Endothelial cell (in vitro differentiated cells): ENCODE results near the gene GRIN2D. TPM values are rescaled to one million over a fixed set of nuclear protein-coding genes. Genes with fewer than 3 reads are reported as not detected.

ENCODE experiments used
- DNase-seq: peaks from one replicate; pipeline ENCODE4 v3.0.0; 2021; ENCODE audit warnings: low spot score
- H3K27ac Mint-ChIP-seq: one replicate; pipeline ENCODE4 v1.8.0; 2021; ENCODE audit warnings: mixed read lengths, inconsistent platforms; ENCODE audit not compliant: unreplicated experiment
- H3K27me3 Mint-ChIP-seq: one replicate; pipeline ENCODE4 v1.8.0; 2021; ENCODE audit warnings: mild to moderate bottlenecking, moderate library complexity, mixed read lengths, inconsistent platforms; ENCODE audit not compliant: unreplicated experiment
- H3K36me3 Mint-ChIP-seq: one replicate; pipeline ENCODE4 v1.8.0; 2021; ENCODE audit warnings: mild to moderate bottlenecking, low read depth, mixed read lengths, inconsistent platforms; ENCODE audit not compliant: unreplicated experiment
- H3K4me1 Mint-ChIP-seq: one replicate; pipeline ENCODE4 v1.8.0; 2021; ENCODE audit warnings: mild to moderate bottlenecking, mixed read lengths, inconsistent platforms; ENCODE audit not compliant: unreplicated experiment
- H3K4me3 Mint-ChIP-seq: one replicate; pipeline ENCODE4 v1.8.0; 2021; ENCODE audit warnings: mild to moderate bottlenecking, mixed read lengths, inconsistent platforms; ENCODE audit not compliant: unreplicated experiment
- H3K9me3 Mint-ChIP-seq: one replicate; pipeline ENCODE4 v1.8.0; 2021; ENCODE audit warnings: mixed read lengths, inconsistent platforms; ENCODE audit not compliant: unreplicated experiment
- long read RNA-seq: library from polyadenylated mRNA; unstranded; transcript quantifications from one replicate; pipeline ENCODE4 v2.0.0, GENCODE V29; 2020; ENCODE audit not compliant: unreplicated experiment
- total RNA-seq: library from RNA; stranded (reverse); fragmentation: NEBNext Ultra II Directional; extraction: Animal tissue kit (Norgen Biotek cat#: 25700); gene quantifications from one replicate; pipeline ENCODE4 v1.2.1, GENCODE V29; 2021; ENCODE audit not compliant: unreplicated experiment
- TF ChIP-seq, protein P1 (sequence below): fragments of 200-600 bp; sonication (generic); IDR thresholded peaks from one replicate; pipeline ENCODE4 v1.5.0; 2021; ENCODE audit warnings: antibody characterized with exemption; ENCODE audit not compliant: unreplicated experiment

GRIN2D gene
- 25.2 TPM for total RNA-seq
- long read RNA-seq, partial matches to known transcripts, result 0 of 1 reads
- long read RNA-seq, other reads (novel, unspliced or antisense), result 1 of 1 reads

DNA sequence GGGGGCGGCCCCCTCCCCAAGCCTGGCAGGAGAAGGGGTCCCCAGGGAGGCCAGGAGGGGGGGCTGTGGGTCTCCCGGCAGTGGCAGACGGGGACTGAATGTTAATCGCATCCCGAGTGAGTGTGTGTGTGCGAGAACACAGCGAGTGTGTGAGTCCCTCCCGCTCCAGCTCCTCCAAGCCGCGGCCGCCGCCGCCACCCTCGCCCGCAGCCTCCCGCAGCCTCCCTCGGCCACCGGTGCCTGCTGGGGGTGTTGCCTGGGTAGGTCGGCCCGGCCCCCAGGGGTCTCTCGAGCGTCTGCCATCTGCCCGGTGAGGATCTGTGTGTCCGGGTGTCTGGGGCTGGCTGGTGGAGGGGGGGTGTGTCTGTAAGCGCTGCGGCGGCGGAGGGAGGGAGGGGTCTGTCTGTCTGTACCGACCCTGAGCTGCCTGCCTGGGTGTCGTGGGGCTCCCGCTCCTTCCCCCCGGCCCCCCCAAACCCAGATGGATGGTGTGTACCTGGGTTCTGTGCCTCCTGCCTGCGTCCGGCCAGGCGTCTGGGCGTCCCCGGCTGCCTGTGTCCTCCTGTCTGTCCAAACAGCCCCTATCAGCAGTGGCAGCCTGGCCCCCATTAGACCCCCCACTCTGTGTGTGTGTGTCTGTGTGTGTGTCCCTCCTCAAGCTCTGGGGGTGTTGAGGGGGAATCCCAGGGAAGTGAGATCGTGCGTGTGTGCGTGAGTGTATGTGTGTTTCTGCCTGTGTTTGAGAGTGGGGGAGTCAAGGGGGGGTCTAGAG, at the start of gene GRIN2D:
GRIN2D (plus strand) TSS at position 110 of the 772 bp plus-strand sequence. CDS start 4,725 bp downstream, outside the sequence.
- TF ChIP-seq, protein P1, sequence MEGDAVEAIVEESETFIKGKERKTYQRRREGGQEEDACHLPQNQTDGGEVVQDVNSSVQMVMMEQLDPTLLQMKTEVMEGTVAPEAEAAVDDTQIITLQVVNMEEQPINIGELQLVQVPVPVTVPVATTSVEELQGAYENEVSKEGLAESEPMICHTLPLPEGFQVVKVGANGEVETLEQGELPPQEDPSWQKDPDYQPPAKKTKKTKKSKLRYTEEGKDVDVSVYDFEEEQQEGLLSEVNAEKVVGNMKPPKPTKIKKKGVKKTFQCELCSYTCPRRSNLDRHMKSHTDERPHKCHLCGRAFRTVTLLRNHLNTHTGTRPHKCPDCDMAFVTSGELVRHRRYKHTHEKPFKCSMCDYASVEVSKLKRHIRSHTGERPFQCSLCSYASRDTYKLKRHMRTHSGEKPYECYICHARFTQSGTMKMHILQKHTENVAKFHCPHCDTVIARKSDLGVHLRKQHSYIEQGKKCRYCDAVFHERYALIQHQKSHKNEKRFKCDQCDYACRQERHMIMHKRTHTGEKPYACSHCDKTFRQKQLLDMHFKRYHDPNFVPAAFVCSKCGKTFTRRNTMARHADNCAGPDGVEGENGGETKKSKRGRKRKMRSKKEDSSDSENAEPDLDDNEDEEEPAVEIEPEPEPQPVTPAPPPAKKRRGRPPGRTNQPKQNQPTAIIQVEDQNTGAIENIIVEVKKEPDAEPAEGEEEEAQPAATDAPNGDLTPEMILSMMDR, result no peak
- H3K36me3 Mint-ChIP-seq, result peaks cover 8% of the 10 kb centered on the region
- H3K27ac Mint-ChIP-seq, result peak within 1 kb of the TSS; percentile 19
- H3K4me3 Mint-ChIP-seq, result peak within 1 kb of the TSS; percentile 80
- peaks cover 22% of the 10 kb centered on the region for H3K27me3 Mint-ChIP-seq
- peaks cover 21% of the 10 kb centered on the region for H3K4me1 Mint-ChIP-seq
- peaks cover under 1% of the 10 kb centered on the region for H3K9me3 Mint-ChIP-seq
- peak; percentile 54 for DNase-seq

GRCh38 chr19:48344892-48345291, 48.6 kb upstream of the GRIN2D start:
- no peak for DNase-seq
- peaks cover under 1% of the 10 kb centered on the region for H3K27me3 Mint-ChIP-seq
- TF ChIP-seq, protein P1, result no peak
- no peaks in the 10 kb centered on the region for H3K4me1 Mint-ChIP-seq
- no peak overlapping the region for H3K4me3 Mint-ChIP-seq
- no peaks in the 10 kb centered on the region for H3K9me3 Mint-ChIP-seq
- H3K36me3 Mint-ChIP-seq, result peaks cover 4% of the 10 kb centered on the region
- no peak overlapping the region for H3K27ac Mint-ChIP-seq

GRCh38 chr19:48346191-48346590, 47.3 kb upstream of the GRIN2D start:
- no peak for DNase-seq
- Mint-ChIP-seq H3K27ac (no peak overlapping the region), H3K4me1 (no peaks in the 10 kb centered on the region), H3K4me3 (no peak overlapping the region), H3K36me3 (peaks cover 4% of the 10 kb centered on the region), H3K9me3 (no peaks in the 10 kb centered on the region), H3K27me3 (no peaks in the 10 kb centered on the region)
- TF ChIP-seq, protein P1, result no peak

DNA sequence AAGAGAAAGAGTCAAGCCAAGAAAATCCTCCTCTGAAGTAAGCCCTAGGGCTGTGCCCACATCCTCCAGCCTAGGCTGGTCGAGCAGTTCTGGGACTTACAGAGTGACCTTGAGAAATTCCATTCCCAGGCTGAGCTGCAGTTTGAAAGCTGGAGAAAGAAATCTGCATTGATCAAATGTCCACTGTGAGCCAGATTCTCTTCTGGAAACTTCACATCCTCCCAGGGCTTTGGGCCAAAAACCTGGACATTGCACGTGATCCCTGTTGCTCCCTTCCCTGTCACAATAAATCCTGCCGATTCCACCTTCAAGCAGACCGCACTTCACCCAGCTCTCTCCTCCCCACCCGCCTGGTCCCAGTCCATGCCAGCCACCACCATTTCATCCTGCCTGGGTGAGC, 45.4 kb upstream of the GRIN2D start:
- no peak for DNase-seq
- TF ChIP-seq, protein P1, result no peak
- Mint-ChIP-seq H3K4me1 (no peaks in the 10 kb centered on the region), H3K27ac (no peak overlapping the region), H3K27me3 (no peaks in the 10 kb centered on the region), H3K4me3 (no peak overlapping the region), H3K9me3 (no peaks in the 10 kb centered on the region), H3K36me3 (no peaks in the 10 kb centered on the region)

- no peaks in the 10 kb centered on the region for H3K27me3 Mint-ChIP-seq
- TF ChIP-seq, protein P1, result no peak
- H3K27ac Mint-ChIP-seq, result no peak overlapping the region
- H3K9me3 Mint-ChIP-seq, result no peaks in the 10 kb centered on the region
- H3K4me3 Mint-ChIP-seq, result no peak overlapping the region
- H3K36me3 Mint-ChIP-seq, result no peaks in the 10 kb centered on the region
- H3K4me1 Mint-ChIP-seq, result no peaks in the 10 kb centered on the region
- no peak for DNase-seq
These were observed 44.7 kb upstream of the GRIN2D start for GRCh38 chr19:48348737-48349136.
